GM18499 (cell line): ENCODE data around the gene PIGL.

Source experiments
- ATAC-seq: cut with Tn5 transposase; IDR thresholded peaks from one replicate; pipeline ENCODE4 v1.9.1; 2021; ENCODE audit warnings: moderate number of reproducible peaks; ENCODE audit not compliant: insufficient read depth, unreplicated experiment

Gene PIGL

DNA sequence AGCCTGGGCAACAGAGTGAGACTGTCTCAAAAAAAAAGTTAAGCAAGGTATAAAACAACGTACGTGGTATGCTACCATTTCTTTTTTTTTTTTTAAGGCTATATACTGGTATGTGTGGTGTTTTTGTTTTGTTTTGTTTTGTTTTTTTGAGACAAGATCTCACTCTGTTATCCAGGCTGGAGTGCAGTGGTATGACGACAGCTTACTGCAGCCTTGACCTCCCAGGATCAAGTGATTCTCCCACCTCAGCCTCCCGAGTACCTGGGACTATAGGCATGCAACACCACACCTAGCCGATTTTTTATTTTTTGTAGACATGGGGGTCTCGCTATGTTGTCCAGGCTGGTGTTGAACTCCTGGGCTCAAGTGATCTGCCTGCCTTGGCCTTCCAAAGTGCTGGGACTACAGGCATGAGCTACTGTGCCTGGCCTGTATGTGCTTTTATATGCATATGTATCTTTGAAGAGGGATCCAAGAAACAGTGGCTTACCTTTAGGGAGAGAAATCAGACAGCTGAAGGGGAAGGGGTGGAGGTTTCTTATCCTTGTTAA is 129.8 kb downstream of the PIGL start:
- ATAC-seq: no peak

DNA sequence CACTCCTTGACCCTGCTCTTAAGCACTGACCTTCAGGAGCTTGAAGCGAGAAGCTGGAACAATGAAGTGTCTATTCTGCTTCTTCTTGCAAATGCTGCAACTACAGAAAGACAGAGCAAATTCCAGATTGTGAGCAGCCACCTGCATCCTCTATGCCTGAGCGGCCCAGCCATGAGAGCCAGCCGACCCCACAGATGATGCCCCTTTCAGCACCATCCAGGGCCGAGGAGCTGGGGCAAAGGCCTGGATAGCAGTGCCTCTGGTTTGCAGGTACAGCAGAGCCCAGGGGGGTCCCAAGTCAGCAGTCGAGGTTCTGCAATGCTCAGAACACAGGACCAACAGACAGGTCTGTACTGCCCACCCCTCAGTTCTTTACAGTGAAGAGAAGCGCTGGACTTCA is 131.6 kb downstream of the PIGL start:
- no peak for ATAC-seq

DNA sequence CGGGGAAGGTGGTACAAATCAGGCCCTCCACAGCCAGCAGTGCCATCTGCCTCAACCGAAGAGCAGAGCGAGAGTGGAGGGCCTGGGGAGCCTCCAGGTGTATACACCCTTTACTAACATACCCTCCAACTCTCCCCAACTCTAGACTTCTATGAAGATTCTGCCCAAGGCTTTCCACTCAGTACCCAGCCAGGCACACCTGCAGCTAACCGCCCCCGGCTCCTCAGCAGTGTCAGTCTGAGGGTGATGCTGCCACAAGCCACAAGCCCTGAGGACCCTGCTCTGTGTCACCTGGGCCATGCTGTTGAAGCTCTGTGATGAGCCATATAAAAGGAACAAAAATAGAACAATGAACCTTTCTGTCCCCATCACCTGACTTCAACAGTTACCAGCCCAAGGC is 132.4 kb downstream of the PIGL start:
- ATAC-seq: no peak

DNA sequence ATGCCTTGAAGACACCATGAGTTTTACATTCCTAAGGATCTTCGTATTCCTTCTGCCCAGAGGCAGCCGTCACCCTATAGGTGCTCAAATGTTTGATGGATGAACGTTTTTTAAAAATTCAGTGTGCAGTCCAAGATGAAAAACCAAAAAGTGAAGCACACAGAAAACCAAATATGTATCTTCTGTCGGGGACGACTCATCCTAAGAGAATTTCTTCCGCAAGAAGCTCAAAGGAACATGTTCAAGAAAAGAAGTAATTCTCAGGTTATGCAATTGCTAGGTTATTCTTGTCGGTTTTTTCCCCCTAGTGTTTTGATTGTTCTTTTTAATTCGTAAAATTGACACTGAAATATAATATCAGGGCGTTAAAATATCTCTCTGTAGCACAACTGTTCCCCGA is 134.8 kb downstream of the PIGL start:
- no peak for ATAC-seq

DNA sequence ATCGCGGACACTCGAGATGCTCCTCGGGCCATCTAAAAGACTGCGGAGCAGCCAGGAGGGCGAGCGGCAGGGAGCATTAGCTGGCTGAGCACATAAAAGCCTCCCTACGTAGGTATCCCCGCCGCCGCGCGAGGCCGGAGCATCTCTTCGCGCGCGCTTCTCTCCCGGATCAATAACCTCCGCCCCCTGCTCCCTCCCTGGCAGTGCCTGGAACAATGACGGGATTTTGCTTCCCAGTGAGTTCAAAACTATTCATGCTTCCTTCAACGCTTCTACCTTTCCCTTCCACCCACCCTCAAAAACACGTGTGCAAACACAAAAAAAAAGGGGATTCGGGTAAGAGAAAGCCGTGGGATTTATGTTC is 135.3 kb downstream of the PIGL start:
- ATAC-seq: no peak

GRCh38 chr17:16352667-16353316 is 135.8 kb downstream of the PIGL start:
- no peak for ATAC-seq

DNA sequence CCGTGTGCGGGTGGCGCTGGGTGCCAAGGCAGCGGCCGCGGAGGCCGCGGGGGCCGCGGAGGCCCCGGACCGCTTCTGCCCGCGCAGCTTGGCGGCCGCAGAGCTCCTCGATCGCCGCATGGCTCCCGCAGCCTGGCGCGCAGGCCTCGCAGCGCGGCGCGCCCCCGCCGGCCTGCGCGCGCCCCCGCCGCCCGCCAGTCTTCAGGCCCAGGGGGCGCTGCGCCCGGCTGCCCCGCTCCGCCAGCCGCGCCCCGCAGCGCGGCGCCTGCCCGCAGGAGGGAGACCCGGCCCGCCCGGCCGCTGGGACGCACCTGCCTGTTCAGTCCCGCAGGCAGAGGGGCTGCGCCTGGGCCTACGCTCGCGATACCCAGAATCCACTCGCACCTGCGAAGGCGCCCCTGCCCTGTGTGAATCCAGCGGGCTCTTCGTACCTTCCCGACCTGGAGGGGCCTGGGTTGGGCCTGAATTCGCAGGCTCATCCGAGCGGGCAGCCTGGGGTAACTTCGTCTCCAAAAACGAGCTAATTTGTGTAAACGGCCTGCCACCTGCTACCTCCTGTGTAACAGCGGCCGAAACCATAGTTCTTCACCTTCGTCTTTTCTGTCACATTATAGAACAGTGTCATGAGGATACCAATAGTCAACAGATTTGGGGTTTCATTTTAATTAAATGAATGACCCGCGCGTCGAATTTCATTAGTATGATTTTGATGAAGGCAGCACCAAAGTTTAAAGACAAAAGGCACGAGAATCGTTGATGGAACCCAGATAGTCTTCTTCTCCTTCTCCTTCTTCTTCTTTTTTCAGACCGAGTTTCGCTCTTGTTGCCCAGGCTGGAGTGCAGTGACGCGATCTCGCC is 136.5 kb downstream of the PIGL start, which contains the start of gene CENPV:
TSS of gene CENPV (minus strand) at position 153 of the 858 bp plus-strand sequence. CDS start at position 120, 33 bp downstream.
- ATAC-seq: no peak

GRCh38 chr17:16354585-16354984 is 137.6 kb downstream of the PIGL start:
- no peak for ATAC-seq

DNA sequence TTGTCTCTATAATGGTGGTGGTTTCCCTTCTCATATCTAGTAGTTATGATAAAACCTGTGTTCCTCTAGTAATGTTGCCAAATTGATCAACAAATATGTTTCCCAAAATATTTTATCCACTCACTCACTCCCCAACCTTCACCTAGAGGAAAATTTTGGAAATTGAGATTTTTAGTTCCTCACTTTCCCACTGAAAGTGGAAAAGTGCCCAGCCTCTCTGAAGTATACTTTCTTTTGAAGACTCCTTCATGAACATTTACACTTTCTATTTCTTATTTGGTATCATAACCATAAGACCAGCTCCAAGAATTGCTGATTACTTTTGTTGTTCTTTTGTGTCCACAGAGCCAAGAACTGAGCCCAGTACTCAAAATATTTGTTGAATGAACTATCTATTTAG is 141.4 kb downstream of the PIGL start:
- no peak for ATAC-seq

DNA sequence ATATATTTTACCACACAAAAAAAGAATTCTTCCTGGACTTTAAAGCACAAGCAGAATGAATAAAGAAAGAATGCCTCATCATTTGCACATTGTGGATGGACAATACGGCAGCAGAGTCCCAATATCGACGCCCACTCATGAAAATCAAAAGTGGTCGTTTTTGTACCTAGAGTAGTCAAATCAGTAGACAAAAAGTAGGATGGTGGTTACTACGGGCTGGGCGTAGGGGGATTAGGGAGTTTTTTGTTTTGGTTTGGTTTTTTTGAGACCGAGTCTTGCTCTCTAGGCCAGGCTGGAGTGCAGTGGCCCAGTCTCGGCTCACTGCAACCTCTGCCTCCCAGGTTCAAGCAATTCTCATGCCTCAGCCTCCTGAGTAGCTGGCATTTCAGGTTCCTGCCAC is 144.9 kb downstream of the PIGL start:
- ATAC-seq: no peak

GRCh38 chr17:16363749-16364536 is 146.9 kb downstream of the PIGL start:
- no peak for ATAC-seq

DNA sequence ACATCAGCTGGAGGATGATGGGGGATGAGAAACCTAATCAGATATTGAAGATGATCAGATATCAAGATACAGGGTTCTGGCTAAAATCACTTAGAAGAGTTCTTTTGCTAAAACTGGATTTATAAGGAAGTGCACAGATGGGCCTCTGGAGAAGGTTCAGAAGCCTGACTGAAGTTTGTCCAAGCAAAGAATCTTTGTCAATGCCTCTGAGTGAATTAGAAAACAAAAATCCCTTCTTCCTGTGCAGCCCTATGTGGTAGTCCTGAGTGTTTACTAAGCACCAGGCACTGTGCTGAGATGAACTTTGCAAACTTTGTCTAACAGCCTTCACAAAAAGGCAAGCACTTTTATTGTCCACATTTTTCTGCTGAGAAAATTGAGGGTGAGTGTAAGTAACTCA is 147.6 kb downstream of the PIGL start:
- no peak for ATAC-seq

- ATAC-seq: no peak
These were observed 154.7 kb downstream of the PIGL start for GRCh38 chr17:16371742-16372141.

GRCh38 chr17:16374146-16374938 is 157.3 kb downstream of the PIGL start:
- no peak for ATAC-seq
